Stimulated activated CD8-positive, alpha-beta memory T cell treated with anti-CD3 and anti-CD28 coated beads, Interleukin-12 subunit alpha, Interleukin-12 subunit beta, amount 100 ng/mL, for 24 hours (primary cell): Measurements from ENCODE around the gene CHRNA5.

Source experiments
- DNase-seq: peaks from one replicate; pipeline ENCODE4 v3.0.0-alpha.2; 2020; ENCODE audit errors: extremely low read depth

CHRNA5 gene

DNA sequence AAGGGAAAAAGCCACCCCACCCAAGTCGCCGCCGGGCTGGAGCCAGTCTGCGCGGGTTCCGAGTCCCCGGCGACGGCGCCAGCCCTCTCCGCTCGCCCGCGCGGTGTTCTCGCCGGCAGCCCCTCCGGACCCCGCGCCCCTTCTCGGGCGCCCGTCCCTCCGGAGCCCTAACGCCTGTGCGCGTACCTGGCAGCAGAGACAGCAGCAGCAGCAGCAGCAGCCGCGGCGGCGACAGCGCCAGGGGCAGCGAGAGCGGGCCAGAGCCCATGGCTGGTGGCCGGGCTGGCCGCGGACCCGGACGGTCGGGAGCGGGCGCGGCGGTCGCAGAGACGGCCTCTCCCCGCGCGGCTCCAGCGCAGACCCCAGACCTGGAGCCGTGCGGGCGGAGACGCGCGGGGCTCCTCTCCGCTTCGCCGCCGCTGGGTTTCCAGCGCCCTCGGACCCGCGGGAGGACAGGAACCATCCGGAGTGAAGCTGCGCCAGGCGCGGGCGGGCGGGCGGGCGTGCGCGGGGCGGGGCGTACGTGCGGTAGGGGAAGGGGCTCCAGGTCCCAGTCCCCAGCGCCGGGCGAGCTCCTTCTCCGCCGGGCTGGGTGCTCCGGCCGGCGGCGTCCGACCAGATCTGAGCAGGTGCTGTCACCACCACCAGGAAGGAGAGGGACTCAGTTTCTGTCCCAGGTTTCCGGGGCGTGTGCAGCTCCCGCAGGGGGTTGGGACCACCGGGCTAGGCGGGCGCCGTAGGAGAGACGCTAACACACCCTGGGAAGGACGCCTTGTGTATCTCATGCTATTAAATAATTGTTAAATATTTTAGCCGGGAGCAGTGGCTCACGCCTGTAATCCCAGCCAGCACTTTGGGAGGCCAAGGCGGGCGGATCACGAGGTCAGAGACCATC is 55.5 kb downstream of the CHRNA5 start, which contains the start of gene CHRNA3:
CHRNA3 (minus strand) TSS at position 470 of the 895 bp plus-strand sequence; CDS start at position 268, 202 bp downstream.
- no peak for DNase-seq

DNA sequence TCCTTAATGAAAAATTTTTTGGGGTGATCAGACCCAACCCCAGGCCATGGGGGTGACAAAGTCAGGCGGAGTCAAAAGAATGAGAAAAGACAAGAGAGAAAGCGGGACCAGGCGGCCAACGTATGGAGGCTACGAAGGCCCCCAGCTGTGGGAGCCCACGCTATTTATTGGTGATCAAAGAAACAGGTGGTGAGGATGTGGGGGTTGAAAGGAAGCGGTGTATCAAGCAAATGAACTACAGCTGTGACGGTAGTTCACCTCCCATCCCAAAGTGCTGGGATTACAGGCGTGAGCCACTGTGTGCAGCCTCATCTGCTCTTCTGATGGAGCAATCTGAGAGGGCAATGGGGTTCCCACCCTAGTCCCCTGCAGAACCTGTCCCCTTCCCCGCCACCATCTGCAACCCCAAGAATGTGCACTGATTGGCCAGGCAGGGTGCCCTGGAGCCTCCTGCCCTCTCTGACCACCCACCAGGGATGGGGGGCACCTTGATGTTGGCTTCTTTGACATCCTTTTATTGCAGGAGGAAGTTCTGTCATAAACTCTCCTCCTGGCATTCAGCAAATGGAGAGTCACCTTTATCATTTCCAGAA is 56.6 kb downstream of the CHRNA5 start:
- no peak for DNase-seq

DNA sequence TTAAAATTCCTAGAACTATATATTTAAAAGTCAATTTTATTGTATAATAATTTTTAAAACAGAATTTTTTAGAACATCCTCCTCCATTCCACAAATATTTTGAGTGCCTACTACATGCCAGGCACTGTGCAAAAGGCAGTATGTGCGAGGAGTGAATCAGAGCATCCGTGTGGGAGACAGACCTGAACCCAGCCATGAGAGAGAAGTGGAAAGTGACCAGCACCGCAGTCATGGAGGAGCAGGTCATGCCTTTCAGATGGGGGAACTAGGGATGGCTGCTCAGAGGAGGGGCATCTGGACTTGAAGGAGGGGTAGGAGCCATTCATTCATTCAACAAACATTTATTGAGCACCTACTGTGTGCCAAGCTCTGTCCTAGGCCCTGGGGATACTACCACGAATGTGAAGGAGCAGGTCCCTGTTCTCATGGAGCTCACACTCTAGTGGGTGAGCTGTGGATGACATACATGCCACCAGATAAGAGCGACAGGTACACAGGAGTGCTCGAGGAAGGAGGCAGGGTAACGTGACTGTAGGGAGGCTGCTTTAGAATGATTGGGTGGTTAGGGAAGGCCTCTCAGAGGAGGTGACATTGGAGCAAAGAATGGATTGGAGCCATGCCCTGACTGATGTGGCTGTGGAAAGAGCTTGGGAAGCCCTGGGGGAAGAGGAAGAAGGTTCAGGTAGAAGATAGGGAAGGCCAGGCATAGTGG is 58.6 kb downstream of the CHRNA5 start:
- no peak for DNase-seq

DNA sequence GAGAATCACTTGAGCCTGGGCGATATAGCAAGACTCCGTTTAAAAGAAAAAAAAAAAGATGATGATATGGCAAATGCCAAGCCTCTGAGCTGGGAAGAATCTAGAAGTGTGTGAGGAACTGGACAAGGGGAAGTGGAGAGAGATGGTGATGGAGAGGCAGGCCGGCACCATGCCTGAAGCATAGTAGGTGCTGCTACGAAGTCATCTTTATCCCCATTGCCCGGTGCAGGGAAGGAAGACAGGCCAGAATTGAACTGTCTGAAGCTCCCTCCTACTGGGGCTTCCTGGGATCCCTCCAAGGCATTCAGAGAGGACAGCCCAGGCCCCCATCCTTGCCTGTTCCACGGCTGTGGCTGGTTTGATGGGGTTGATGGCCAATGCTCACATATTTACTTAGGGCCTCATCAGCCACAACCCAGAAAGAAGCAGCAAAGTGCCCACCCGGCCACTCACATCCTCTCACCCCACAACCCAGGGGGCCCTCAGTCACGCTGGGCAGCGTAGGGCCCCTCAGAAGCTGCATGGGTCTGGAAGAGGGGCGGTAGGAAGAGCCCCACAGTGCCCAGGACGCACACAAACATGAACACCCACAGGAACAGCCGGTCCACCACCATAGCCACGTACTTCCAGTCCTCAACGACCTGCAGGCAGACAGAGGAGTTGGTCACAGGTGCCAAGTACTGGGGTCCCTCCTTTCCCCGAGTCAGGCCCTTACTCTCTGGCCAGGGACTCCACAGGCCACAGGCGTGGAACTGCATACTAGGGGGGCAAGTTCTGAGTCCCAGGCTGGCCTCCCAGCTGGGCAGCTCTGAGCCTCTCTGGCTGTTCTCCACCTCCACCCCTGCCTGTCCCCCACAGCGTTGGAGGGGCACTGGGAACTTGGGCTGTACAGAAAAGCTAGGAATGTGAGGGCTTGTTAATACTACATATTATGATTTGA is 59.6 kb downstream of the CHRNA5 start:
- DNase-seq: no peak

DNA sequence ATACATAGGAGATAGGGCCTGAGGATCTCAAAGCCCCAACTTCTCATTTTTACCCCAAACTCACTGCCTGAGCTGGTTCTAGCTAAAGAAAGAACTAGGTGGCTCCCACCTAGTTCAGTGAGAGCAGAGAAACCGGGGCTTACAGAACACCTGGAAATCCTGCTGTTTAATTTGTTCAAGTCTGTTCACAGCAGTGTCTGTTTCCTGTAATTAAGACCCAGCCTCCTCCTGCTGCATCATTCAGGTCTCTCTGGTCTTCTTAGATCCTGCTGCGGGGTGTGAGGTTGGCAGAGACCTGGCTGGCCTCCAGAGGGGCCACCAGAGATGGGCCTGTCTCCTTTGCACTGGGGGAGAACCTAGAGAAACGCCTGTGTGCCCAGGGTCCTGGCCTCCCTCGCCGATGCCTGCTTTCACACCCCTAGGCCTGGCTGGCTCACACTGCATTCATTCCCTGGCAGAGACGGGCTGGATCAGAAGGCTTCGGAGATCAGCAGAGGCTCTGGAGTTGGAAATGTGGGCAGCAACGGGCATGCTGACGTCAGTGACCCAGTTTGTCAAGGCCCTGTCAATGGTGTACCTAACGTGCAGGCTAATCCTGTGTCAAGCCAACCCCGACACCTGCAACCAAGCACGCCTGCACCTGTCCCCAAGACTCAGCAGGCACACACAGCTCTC is 60.4 kb downstream of the CHRNA5 start:
- DNase-seq: no peak

DNA sequence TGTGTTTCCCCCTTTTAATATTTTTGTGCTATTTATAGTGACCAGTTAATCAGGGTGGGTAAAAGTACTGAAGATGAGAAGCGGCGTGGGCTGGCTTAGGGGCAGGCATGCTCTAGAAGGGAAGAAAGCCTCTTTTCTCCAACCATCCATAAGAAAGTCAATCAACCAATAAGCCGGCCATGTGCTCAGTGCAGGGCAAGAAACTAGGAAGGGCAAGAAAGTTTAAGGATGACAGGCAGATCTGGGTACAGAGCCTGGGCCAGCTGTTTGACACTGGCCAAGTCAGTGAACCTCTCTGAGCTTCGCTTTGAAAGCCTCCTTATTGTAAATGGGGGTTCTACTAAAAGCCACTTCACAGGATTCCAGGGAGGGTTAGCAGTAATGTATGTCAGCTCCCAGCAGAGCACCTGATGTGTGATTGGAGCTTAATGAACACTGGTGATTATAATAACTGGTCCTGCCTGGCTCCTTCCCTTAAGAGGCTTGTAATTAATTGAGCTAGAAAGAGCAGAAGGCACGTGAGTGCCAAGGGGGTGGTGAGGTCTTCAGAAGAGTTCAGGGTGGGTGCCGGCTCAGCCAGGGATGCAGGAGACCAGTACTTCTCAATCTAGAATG is 61.2 kb downstream of the CHRNA5 start:
- no peak for DNase-seq

DNA sequence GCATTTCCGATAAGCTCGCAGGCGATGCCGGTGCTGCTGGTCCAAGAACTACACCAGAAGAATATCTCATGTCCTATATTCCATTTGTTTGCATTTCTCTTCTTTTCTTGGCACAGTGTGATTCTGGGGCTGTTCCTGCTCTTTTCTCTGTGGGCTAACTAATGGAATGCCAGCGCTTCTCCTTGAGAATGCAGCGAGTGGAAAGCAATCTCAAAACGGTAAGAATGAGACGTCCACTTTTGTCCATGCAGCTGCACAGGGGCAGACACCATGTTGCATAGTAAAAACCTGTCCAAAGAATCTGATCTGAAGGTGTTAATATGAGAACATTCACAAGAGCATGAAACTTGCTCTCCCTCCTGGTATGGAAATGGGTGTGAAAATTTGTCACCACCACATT is 62.0 kb downstream of the CHRNA5 start:
- no peak for DNase-seq

DNA sequence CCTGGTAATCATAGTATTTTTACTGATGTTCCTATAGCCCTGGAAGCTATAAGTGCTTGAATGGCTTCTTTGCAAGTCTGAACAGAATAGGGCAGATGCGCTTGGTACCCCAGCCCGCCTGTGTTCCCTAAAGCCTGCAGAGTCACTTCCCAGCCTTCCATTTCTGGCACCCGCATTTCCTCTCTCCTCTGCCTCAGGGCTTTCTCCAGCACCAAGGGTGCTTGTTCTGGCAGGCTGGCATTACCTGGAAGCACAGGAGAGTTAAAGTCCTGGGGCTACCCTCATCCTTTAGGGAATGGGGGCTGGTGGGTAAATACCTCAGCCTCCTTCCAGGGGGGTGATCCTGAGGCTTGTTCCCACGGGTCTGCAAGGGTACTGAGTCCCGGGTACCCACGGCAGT is 62.9 kb downstream of the CHRNA5 start:
- DNase-seq: no peak

DNA sequence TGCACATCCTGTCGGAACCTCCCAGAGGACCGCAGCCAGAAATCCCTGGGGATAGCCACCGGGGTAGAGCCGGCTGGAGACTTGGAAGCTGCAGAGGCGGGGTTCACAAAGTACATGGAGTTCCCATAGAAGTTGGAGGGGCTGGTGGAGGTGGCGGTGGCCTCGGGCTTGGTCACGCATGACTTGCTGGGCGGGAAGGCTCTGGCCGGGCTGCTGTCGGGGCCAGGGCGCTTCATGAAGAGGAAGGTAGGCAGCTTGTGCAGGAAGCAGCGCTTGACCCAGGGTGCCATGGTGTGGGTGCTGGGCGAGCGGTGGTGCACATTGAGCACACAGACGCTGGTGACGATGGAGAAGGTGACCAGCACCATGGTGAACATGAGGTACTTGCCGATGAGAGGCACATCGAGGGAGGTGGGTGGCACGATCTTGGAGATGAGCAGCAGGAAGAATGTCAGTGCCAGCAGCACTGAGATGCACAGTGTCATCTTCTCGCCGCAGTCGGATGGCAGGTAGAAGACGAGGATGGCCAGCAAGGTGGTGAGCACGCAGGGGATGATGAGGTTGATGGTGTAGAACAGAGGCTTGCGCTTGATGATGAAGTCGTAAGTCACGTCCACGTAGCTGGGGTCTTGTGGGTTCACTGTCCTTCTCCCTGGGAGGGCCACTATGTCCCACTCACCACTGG is 63.9 kb downstream of the CHRNA5 start:
- no peak for DNase-seq

DNA sequence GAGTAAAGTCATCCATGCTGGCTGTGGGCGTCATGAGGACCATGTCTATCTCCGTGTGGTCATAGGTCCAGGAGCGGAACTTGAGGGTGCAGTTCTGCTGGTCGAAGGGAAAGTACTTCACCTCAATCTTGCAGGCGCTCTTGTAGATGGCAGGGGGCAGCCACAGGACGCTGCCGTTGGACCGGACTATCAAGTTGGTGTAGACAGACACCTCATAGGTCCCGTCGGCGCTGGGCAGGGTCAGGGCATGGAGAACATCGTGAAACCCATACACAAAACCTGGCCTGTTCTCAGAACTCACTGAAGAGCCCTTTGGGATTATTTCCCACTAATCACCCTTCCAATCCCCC is 64.4 kb downstream of the CHRNA5 start:
- no peak for DNase-seq

DNA sequence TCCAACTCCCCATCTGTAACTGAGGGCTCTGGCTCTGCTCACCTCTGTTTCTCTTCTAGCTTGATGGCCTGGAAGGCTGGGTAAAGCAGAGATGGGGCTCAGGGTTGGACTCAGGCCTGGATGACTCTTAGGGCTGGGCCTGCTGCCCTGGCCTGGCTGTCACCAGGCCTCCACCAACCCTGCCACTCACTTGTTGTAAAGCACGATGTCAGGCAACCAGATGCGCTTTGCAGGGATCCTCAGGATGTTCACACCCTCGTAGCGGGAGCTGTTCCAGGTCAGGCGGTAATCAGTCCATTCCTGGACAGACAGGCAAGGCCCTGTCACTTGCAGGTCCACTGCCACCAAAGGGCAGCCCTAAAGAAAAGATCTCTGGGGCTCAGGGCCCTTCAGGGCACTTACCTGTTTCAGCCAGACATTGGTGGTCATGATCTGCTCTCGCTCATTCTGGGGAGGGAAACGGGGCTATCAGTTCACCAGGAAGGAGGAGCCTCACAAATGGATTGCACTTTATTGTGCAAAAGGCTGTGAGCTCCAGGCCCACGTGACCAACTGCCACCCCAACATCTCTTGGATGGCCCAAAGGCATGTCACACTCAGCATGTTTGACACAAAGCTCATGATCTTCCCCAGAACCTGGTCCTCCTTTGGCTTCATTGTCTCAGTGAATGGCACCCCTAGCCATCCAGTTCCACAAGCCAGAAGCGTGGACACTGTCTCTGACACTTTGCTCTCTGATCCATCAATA is 65.7 kb downstream of the CHRNA5 start:
- DNase-seq: no peak

DNA sequence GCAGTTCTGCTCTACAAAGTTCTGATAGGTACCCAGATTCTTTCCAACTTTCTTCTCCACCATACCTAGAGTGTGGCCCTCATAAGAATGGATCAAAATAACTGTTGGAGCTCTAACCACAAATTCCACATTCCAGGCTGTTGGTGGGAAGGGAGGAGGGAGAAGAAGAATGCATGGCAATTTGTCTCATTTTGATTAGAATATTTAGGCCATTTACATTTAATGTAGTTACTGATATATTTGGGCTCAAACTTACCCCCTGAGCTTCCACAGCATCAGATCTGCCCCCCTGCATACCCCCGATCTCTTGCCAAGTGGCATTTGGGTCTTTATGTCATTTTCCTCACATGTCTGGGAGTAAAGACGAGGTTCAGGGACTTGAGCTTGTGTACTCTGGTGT is 68.0 kb downstream of the CHRNA5 start:
- no peak for DNase-seq

DNA sequence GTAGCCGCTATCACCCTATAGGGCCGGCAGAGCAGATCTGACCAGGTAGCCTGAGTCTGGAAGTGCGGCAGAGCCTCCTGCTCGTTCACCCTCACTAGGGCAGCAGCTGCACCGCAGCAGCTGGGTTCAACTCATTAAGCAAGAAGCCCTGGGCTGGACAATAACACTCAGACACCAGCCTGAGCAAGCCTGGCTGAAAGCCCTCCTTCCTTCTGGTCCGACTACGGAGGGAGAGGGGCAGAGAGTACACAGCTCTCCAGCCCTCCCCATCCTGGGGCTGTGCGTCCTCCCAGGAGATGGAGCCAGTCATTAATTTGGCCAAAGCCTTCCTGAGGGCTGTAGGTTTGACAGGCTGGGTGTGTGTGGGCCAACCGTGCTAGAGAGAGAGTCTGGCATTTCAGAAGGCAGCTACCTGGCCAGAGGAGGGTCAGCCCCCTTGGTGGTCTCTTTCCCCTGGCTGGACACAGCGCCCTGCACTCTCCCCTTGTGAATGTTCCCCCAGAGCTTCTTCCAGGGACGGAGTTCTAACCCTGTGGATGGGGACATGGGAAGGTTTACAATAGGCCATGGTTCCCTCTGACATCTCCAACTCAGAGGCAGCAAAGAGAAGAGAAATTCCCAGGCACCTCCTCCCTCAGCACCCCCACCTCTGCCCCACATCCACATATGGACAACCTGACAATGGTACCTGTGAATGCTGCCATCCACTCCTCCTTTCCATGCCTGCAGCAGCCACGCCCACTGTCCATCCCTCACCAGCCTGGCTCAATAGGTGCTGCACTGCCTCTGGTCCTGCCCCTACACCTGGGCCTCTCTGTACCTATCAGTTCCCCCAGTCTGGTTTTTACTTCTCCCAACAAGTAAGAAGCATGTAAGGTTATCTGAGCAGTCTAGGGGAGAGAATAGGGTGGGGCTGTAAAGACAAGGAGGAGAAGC is 69.2 kb downstream of the CHRNA5 start:
- no peak for DNase-seq

DNA sequence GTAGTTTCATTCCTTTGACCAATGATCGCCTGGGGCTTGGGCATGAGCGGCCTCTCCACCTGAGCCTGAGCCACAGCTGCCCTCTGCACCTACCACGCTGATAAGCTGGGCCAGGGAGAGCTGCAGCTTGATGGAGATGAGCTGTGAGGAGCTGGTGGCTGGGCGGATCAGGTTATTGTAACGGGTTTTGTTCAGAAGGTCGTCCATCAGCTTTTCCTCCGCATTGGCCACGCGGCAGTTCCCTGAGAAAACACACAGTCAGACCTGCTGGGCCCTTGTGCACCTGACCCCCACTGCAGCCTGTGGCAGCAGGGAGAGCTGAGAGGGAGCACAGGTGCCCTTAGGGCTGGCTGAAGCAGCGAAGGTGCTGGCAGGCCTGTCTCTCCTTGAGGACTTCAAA is 70.0 kb downstream of the CHRNA5 start:
- DNase-seq: no peak

DNA sequence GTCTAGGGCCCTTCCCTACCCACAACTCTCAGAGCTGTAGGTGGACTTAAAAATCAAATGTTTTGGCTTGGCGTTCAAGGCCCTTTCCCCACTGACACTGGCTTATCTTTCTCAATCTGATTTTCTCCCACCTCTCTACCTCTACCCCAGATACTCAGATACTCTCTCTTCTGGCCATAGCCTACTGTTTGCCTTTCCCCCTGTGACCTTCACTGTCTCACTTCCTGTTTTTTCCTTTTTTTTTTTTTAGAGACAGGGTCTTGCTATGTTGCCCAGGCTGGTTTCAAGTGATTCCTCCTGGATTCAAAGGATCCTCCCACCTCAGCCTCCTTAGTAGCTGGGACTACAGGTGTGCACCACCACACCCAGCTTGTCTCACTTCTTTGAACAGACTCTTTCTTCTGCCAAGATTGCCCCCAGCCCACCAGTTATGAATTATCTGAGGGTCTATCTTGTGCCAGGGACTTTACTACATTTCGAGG is 71.1 kb downstream of the CHRNA5 start:
- DNase-seq: no peak

DNA sequence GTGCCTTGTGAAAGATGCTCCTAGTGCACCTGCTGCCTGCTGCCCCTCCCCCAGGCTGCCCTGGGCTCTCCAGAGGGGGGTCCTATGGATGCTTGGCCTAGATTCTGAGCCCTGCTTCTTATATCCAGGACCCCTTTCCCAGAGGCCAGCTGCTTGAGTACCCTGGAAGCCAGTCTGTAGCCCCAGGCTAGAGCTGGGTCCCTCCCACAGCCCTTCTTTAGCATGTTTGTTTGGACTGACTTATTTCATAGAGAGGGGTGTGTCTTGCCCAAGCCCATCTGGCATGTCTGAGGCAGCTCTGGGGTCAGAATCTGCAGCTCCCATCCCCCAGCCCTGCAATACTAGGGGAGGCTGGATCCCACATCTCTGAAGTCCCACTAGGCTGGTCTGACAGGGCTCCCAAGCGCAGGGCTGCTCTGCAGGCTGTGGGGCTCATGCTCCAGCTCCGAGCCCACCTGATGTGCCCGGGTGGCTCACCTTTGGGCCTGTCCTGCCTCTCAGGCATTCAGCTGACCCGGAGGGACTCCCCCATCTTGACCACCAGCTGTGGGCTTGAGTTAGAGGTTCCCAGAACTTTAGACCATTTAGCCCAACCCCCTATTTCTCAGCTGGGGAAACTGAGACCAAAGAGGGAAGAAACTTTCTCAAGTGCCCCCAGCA is 72.6 kb downstream of the CHRNA5 start:
- no peak for DNase-seq

DNA sequence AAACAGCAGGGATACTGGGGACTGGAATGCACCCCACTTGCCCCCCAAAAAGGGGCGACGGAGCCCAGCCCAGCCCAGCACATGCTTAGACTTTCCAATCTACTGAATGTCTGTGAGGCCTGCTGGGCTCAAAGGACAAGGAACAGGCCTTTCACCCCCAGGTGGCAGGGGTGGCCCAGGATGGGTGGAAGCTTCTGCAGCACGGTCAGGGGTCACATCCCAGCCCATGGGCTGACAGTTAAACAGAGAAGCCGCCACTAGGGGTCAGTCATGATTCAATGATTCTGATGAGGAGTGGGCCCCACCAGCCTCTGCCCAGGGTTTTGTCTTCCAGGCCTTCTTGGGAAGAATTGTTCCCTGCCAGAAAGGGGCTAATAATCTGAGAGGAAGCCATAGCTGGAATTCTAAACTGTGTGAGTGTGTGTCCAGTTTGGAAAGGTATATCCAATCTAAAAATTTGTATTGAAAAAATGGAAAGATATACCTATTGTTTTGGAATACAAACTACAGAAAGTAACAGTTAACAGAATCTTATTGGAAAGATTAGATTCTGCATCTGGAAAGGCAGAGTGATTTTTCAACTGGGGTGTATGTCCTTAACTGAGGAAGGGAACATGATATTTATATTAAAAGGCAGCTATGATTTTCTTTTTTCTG is 73.5 kb downstream of the CHRNA5 start:
- DNase-seq: no peak
